HG03469 (cell line): ENCODE results near the gene EDEM3.
A peak's percentile ranks its signal among the peaks of the same experiment; 100 is the strongest.
"Not testable (repeated sequence)": the region's sequence is repeated elsewhere in the genome, so short reads cannot be mapped to it uniquely, and the experiment has no call there.

ENCODE experiments used
- ATAC-seq: cut with Tn5 transposase; IDR thresholded peaks from one replicate; pipeline ENCODE4 v1.9.1; 2021; ENCODE audit warnings: mild to moderate bottlenecking, moderate library complexity, moderate number of reproducible peaks; ENCODE audit not compliant: unreplicated experiment

Gene EDEM3

GRCh38 chr1:184770181-184770979, 15.7 kb upstream of the EDEM3 start:
- ATAC-seq, result no peak

- ATAC-seq, result no peak
These were observed 14.6 kb upstream of the EDEM3 start for GRCh38 chr1:184769241-184769640.

DNA sequence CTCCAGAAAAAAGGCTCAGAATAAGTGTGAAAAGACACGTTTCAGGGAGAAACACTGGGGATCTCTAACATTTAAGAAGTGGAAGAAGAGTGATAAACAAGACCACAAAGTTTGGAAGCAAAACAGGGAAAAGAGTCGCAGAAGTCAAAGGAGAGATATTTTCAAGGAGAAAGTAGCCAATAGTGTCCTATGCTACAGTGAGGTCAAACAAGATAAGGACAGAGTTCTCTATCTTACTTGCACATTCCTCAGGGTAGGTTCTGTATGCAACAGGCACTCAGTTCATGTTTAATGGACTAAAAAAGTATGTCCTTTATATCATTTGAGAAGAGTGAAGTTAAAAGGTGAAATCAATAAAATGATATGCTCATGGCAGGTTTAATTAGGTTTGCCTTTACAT, 13.8 kb upstream of the EDEM3 start:
- ATAC-seq, result no peak

DNA sequence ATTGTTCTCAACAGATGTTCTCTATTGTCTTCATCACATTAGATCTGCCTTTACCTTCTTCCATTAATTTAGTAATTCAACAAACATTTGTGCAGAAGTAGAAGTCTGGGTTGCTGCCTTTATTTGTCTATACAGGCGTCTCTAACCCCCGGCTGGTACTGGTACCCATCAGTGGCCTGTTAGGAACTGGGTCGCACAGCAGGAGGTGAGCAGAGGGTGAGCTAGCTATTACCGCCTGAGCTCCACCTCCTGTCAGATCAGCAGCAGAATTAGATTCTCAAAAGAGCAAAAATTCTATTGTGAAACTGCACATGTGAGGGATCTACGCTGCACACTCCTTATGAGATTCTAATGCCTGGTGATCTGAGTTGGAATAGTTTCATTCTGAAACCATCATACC, 12.9 kb upstream of the EDEM3 start:
- ATAC-seq, result no peak

- no peak for ATAC-seq
These were observed 9.8 kb upstream of the EDEM3 start for GRCh38 chr1:184764483-184764882.

GRCh38 chr1:184763520-184763919, 8.9 kb upstream of the EDEM3 start:
- not testable (repeated sequence) for ATAC-seq

DNA sequence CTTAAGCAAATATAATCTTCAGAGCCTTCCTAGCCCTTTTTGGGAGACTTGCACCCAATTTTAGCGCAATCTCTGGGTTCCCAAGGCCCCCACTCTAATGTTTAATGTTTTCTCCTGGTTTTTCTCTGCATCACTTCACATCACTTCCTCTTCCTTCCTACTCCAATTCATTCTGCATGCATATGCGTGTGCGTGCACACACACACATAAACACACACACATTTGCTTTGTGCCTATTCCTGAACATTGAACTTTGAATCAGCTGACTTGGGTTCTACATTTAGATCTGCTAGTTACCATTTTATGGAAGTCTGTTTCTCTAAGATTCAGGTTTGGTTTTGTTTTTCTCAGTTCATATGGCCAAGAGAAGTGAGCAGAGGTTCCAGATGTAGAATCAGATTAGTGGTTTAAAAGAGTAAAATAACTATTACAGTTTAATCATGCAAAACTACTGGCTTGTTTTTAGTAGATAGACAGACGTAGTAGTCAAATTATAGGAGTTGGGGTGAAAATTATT, 7.4 kb upstream of the EDEM3 start:
- no peak for ATAC-seq

GRCh38 chr1:184759651-184760050, 5.0 kb upstream of the EDEM3 start:
- ATAC-seq, result no peak

- ATAC-seq, result no peak
These were observed 4.5 kb upstream of the EDEM3 start for GRCh38 chr1:184759112-184759511.

DNA sequence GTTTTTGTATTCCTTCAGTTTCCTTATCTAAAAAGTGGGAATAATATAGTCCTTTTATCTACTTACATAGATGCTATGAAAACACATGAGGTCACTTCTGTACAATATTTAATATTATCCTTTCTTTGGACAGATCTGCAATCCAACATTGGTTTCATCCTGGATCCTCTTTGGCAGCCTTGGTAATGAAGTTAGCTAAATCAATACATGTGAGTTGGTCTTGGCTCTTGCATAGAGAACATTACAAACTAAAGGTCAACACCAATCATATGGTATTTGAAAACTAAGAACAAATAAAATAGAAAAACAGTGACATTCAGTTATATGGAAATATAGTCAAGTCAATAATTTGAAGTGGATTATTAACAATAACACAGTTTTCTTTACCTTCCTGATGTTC, 3.2 kb upstream of the EDEM3 start:
- no peak for ATAC-seq

- no peak for ATAC-seq
These were observed 2.7 kb upstream of the EDEM3 start for GRCh38 chr1:184757406-184757805.

DNA sequence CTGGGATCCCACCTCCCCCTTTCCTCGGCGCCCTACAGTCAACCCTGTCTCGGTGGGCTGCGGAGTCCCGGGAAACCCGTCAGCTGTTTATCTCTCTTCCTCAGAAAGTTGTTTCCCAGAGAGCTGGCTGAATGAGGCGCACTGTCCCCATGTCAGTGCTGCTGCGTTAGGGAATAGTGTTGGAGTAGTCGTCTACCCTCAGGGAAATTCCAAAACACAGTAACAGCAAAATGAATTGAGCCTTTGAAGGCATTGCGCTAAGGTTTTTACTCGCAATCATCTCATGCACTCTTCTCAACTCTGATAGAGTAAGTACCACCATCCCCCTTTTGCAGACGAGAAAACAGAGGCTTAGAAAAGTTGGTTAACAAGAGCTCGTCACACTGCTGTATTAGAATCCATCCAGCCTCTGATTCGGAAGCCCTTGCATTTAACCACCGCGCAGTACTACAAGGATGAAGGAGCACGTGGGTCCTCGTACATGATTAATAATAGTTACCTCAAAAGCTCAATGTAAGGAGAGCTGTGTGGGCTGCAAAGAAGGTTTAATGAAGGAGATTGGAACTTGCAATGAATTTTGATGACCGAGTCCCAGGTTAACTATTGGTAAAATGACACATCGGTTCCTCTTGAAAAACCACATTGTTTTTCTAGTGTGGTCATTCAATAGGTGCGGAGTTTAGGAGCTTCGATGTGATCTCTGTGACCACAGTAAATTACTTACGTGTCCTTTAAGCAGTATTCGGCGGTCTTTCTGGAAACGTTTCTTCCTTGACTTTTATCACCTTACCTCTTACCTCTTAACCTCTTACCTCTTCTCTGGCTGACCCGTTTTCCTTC, 788 bp upstream of the EDEM3 start:
- ATAC-seq, result no peak

- no peak for ATAC-seq
These were observed 816 bp downstream of the EDEM3 start for GRCh38 chr1:184753608-184754475.

GRCh38 chr1:184753117-184753516, 1.5 kb downstream of the EDEM3 start:
- ATAC-seq, result no peak

- ATAC-seq, result no peak
These were observed 2.0 kb downstream of the EDEM3 start for GRCh38 chr1:184752656-184753055.

DNA sequence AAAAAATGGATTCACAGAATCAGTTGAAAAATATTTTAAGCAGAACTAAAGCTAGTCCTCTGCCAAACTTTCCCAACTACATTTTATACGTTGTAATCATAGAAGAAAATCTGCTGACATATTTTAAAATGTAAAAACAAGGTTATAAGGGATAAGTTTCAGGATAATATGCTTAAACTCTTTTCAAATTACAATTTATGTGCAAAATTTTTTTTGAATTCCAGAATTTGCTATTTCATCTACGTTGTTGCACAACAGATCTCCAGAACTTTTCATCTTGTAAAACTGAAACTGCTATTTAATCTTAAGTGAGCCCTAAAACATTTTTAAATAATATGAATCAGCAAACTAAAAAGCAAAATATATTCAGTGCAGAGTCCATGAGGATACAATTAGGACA, 5.9 kb downstream of the EDEM3 start:
- no peak for ATAC-seq

DNA sequence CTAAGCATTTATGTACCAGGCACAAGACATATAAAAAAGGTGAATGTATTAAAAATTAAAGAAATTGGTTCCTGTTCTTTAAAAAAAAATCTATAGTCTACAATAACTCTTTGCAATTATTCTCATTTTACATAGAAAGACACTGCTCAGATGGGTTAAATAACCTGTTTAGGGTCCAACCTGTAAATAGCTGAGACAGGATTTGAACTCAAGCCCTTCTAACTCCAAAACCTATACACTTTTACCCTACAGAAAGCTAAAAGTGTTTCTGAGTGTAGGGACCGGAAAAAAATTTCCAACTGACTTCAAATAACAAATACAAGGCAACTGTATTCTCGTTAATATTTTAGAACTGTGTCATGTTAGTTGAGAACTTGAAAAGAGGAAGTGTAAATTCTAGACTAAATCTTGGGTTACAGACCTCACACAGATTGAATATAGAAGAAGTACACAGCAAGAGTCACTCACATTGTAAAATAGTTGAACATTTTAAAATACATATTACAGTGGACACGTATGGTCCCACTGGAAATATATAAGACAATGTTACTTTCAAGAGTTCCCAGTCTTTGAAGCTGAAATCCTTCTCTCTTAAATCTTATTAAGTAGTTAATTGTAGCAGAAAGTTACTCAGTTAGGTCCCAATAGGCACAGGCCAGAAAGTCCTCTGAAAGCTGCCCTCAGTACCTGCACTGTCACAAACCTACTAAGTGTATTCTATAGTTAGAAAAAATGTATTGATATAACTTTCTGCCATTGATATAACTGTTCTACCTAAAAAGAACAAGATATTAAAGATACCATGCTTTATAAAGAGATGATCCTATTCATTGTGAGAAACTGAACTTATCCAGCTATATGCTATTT, 7.3 kb downstream of the EDEM3 start:
- ATAC-seq, result peak; percentile 51

DNA sequence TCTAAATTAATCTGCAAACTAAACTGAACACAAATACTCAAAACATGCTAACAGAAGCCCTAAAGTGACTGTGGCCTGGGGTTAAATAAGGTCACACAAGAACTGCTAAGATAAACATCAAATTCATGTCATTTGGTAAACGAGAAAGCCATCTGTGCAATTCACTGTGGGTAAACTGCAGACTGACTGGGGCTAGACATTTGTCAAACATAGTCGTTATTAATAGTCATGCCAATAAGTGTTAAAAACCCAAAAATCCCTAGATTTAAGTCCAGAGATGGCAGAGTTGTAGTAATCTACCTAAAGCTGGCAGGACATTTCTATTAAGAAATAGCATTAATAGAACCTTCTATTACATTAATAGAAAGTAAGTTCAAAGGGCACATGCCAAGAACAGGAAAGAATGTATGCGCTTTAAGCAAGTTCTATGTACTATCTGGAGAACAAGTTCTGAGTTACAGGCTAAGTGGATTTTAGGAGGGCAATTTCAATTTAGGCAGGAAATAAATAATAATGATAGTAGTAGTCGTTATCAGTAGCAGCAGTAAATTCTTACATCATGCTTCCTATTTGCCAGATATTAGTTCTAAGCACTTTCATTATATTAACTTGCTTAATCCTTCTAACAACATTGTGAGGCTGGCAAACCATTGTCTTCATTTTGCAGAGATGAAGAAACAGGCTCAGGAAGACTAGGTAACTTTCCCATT, 8.6 kb downstream of the EDEM3 start:
- ATAC-seq, result no peak

- ATAC-seq, result no peak
These were observed 9.5 kb downstream of the EDEM3 start for GRCh38 chr1:184745110-184745509.
